K562 (cell line): Measurements from ENCODE around the gene CHSY3. TPM values are rescaled to one million over a fixed set of nuclear protein-coding genes. Genes with fewer than 3 reads are reported as not detected.

Experiments
- ATAC-seq: fragments of 200-7000 bp; cut with Tn5 transposase; 3 replicates; pipeline ENCODE4 v1.9.1; 2020; ENCODE audit warnings: moderate library complexity
- BruUV-seq: library from RNA; stranded (reverse); fragments of 400-500 nt; replicated peaks from 2 replicates; lab custom pipeline; 2021; lab: Mats Ljungman, UMichigan
- CTCF ChIA-PET: fragments of 300-600 bp; formaldehyde crosslinking; extraction: SDS; loops from one replicate; lab custom pipeline; 2021; ENCODE audit warnings: low intra/inter-chr PET ratio; lab: Yijun Ruan, JAX
- POLR2A ChIA-PET: fragments of 300-600, 350-650 bp; sonication (Branson Sonifier 250); formaldehyde crosslinking; extraction: SDS; loops from one replicate; lab custom pipeline; 2021; ENCODE audit warnings: antibody characterized with exemption, inconsistent platforms; lab: Yijun Ruan, JAX
- DNase-seq, 4 experiments: peaks; one replicate each; pipeline versions ENCODE4 v3.0.0 to v3.0.0-alpha.2; 2011 to 2018; ENCODE audit warnings: low spot score in 3 of 4, mixed read lengths in 3 of 4; ENCODE audit errors: extremely low read depth in 1 of 4
- FAIRE-seq: peaks from 2 replicates; lab custom pipeline; 2011; peaks lifted over from hg19 to GRCh38; lab: Jason Lieb, UNC
- H2AFZ ChIP-seq: 2 replicates; pipeline ENCODE4 v1.6.0; 2011; ENCODE audit warnings: low read depth, low read length, control low read depth, inconsistent platforms
- H3K27ac ChIP-seq: fragments of 200-600 bp; 3 replicates; pipeline ENCODE4 v1.8.0; 2011; ENCODE audit warnings: low read depth, mild to moderate bottlenecking, control low read depth, inconsistent platforms, low read length, moderate library complexity, mixed read lengths; ENCODE audit errors: extremely low read depth
- H3K27me3 ChIP-seq, 2 experiments: fragments of 300-600 bp in 1 of 2; 2 replicates in 1 of 2; 3 replicates in 1 of 2; pipeline versions ENCODE4 v1.6.0 to v1.8.0; 2011; ENCODE audit warnings: inconsistent platforms in 2 of 2, low read length in 2 of 2, mild to moderate bottlenecking in 1 of 2, mixed read lengths in 1 of 2, moderate library complexity in 1 of 2; ENCODE audit not compliant: control insufficient read depth in 2 of 2, insufficient read depth in 2 of 2
- H3K36me3 ChIP-seq: fragments of 300-600 bp; 3 replicates; pipeline ENCODE4 v1.8.0; 2011; ENCODE audit warnings: mild to moderate bottlenecking, low read length, inconsistent platforms; ENCODE audit not compliant: control insufficient read depth, insufficient read depth
- H3K4me1 ChIP-seq, 2 experiments: fragments of 200-600 bp in 1 of 2; replicated peaks in 1 of 2; 2 replicates in 1 of 2; 3 replicates in 1 of 2; pipeline versions ENCODE4 v1.5.1 to v1.8.0; 2011; ENCODE audit warnings: inconsistent platforms in 2 of 2, low read length in 2 of 2, mild to moderate bottlenecking in 1 of 2, mixed read lengths in 1 of 2, moderate library complexity in 1 of 2; ENCODE audit not compliant: control insufficient read depth in 2 of 2, insufficient read depth in 2 of 2
- H3K4me2 ChIP-seq: 2 replicates; pipeline ENCODE4 v1.6.1; 2011; ENCODE audit warnings: low read length, control low read depth, inconsistent platforms, mixed read lengths; ENCODE audit not compliant: insufficient read depth
- H3K4me3 ChIP-seq: fragments of 200-600 bp; sonication (generic), shearing (Covaris generic); 2 replicates; pipeline ENCODE4 v1.5.1; 2016; ENCODE audit warnings: control low read depth, inconsistent platforms
- H3K79me2 ChIP-seq: fragments of 200-600 bp; 3 replicates; pipeline ENCODE4 v1.8.0; 2011; ENCODE audit warnings: low read length, inconsistent platforms; ENCODE audit not compliant: control insufficient read depth, insufficient read depth
- H3K9ac ChIP-seq, 2 experiments: 2 replicates each; pipeline versions ENCODE4 v1.6.0 to v1.6.1; 2011; ENCODE audit warnings: low read depth in 2 of 2, low read length in 2 of 2, control low read depth in 1 of 2, inconsistent platforms in 1 of 2, mild to moderate bottlenecking in 1 of 2, mixed read lengths in 1 of 2; ENCODE audit not compliant: insufficient read depth in 1 of 2
- H3K9me1 ChIP-seq: one replicate; pipeline ENCODE4 v1.6.0; 2011; ENCODE audit warnings: inconsistent platforms, mild to moderate bottlenecking, low read length, moderate library complexity; ENCODE audit not compliant: control insufficient read depth, insufficient read depth
- H3K9me3 ChIP-seq: replicated peaks from 2 replicates; pipeline ENCODE4 v1.5.1; 2011; ENCODE audit warnings: low read depth, low read length, inconsistent platforms; ENCODE audit not compliant: control insufficient read depth, insufficient read depth
- H4K20me1 ChIP-seq: replicated peaks from 2 replicates; pipeline ENCODE4 v1.6.1; 2011; ENCODE audit warnings: low read length, inconsistent platforms, mixed read lengths; ENCODE audit not compliant: control insufficient read depth, insufficient read depth
- CREB1 ChIP-seq, 2 experiments: sonication (generic) in 1 of 2; formaldehyde crosslinking in 1 of 2; IDR thresholded peaks; 2 replicates each; pipeline versions ENCODE4 v1.6.1 to v1.8.0; 2012 to 2022; ENCODE audit warnings: inconsistent platforms in 1 of 2, mild to moderate bottlenecking in 1 of 2, missing genetic modification reagents in 1 of 2, moderate library complexity in 1 of 2
- DNMT1 ChIP-seq: fragments of 450-650 bp; IDR thresholded peaks from 2 replicates; pipeline ENCODE4 v1.6.1; 2016; ENCODE audit warnings: antibody characterized with exemption, mild to moderate bottlenecking
- HDAC2 ChIP-seq: fragments of 450-650 bp; IDR thresholded peaks from 2 replicates; pipeline ENCODE4 v1.6.1; 2016; ENCODE audit warnings: mild to moderate bottlenecking
- IRF9 ChIP-seq: fragments of 450-650 bp; IDR thresholded peaks from 2 replicates; pipeline ENCODE4 v1.6.1; 2016; ENCODE audit warnings: missing biosample characterization, missing genetic modification characterization
- MYNN ChIP-seq, 2 experiments: sonication (generic); formaldehyde crosslinking in 1 of 2; IDR thresholded peaks; 2 replicates each; pipeline versions ENCODE4 v1.5.0 to v1.6.1; 2016 to 2020; ENCODE audit warnings: antibody characterized with exemption in 1 of 2, missing genetic modification reagents in 1 of 2
- NCOR1 ChIP-seq: fragments of 450-650 bp; IDR thresholded peaks from 2 replicates; pipeline ENCODE4 v1.6.1; 2016; ENCODE audit warnings: mild to moderate bottlenecking, moderate library complexity
- POLR3A ChIP-seq: IDR thresholded peaks from 2 replicates; pipeline ENCODE4 v1.6.1; 2011; ENCODE audit warnings: borderline replicate concordance, mild to moderate bottlenecking, moderate library complexity; ENCODE audit not compliant: insufficient read length, insufficient read depth; ENCODE audit errors: extremely low read depth
- RAD21 ChIP-seq, 2 experiments: fragments of 250-450 bp in 1 of 2; fragments of 450-650 bp in 1 of 2; sonication (Bioruptor Pico) in 1 of 2; formaldehyde crosslinking in 1 of 2; IDR thresholded peaks in 1 of 2; conservative IDR thresholded peaks in 1 of 2; 2 replicates each; pipeline versions ENCODE4 v1.4.0 to v1.8.0; 2020 to 2022; ENCODE audit warnings: mild to moderate bottlenecking in 2 of 2, moderate library complexity in 1 of 2
- SAP30 ChIP-seq: fragments of 200-600 bp; sonication (generic); IDR thresholded peaks from 2 replicates; pipeline ENCODE4 v1.6.1; 2012; ENCODE audit warnings: borderline replicate concordance, low read depth, mild to moderate bottlenecking, moderate library complexity, low read length, control low read depth, inconsistent platforms; ENCODE audit not compliant: insufficient read depth, poor library complexity, severe bottlenecking
- TBL1XR1 ChIP-seq, 2 experiments: IDR thresholded peaks; 2 replicates each; pipeline ENCODE4 v1.6.1; 2012; ENCODE audit warnings: improper control_type of control experiment in 2 of 2, low read length in 2 of 2, mild to moderate bottlenecking in 1 of 2
- TBP ChIP-seq: optimal IDR thresholded peaks from 2 replicates; pipeline ENCODE3; 2011; ENCODE audit warnings: low read depth, low read length, improper control_type of control experiment
- ZC3H4 ChIP-seq: sonication (generic); formaldehyde crosslinking; IDR thresholded peaks from 2 replicates; pipeline ENCODE4 v1.9.0; 2021; ENCODE audit warnings: missing genetic modification reagents, borderline replicate concordance
- WGBS: fragments of 100-300 bp; shearing (Covaris generic); methylation state at CpG from one replicate; pipeline ENCODE4 v1.1.6; 2016; ENCODE audit warnings: low coverage, mixed read lengths; ENCODE audit not compliant: insufficient coverage; ENCODE audit errors: missing lambda C conversion rate; 5-methylcytosine and 5-hydroxymethylcytosine counted together
- in situ Hi-C: fragments of 300-500 bp; cut with MboI; formaldehyde crosslinking; loops from 4 replicates; pipeline ENCODE4 v1.15.0; 2018; ENCODE audit warnings: inconsistent platforms, mixed read lengths
- intact Hi-C: fragments of 100-400 bp; cut with micrococcal nuclease; formaldehyde crosslinking; loops from 2 replicates; pipeline ENCODE4 v1.14.2; 2022
- polyA plus RNA-seq, 8 experiments: library from polyadenylated mRNA; depleted of rRNA in 4 of 8; stranded (reverse) in 5 of 8; unstranded in 3 of 8; fragments of >200 nt; fragmentation: Nextera tagmentation in 2 of 8; fragmentation: Illumina TruSeq in 1 of 8; extraction: Ambion mirVana in 2 of 8; extraction: Trizol in 1 of 8; gene quantifications; 2 replicates each; pipeline versions ENCODE4 v1.2.1 to v1.2.3, GENCODE V29; 2011 to 2014; ENCODE audit warnings: inconsistent platforms in 1 of 8, missing spikeins in 1 of 8
- total RNA-seq, 7 experiments: library from RNA; depleted of rRNA in 6 of 7; stranded (reverse); fragments of >200 nt in 6 of 7; fragmentation: Illumina TruSeq in 2 of 7; extraction: Trizol in 2 of 7; gene quantifications; 2 replicates each; pipeline versions ENCODE4 v1.2.1 to v1.2.3, GENCODE V29; 2011 to 2021; ENCODE audit warnings: low replicate concordance in 1 of 7
- TF ChIP-seq, protein P1 (sequence below): fragments of 450-650 bp; IDR thresholded peaks from 2 replicates; pipeline ENCODE4 v1.6.1; 2018; ENCODE audit not compliant: partially characterized antibody

CHSY3 gene
- total and polyA plus RNA-seq, 9 of the 15 experiments (the other 6 are each of a cell fraction or from before 2014, with no cell fraction given), result 0.04 TPM; not detected in 8

DNA sequence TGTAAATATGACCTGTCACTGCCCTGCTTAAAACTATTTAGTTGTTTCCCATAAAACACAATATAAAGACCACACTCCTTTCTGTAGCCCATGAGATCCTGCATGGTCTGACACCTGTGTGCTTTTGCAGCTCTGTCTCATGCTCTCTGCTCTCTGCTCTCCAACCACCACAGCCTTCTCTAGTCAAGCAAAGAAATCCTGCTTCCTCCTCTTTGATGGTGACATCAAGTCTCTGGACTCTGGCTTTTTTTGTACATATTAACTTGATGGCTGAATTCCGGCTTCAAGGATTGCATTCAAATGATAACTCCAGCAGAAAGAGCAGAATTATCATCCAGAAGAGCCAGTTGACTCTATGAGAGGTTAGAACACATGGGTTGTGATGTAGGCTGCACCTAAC, 58.2 kb downstream of the CHSY3 start:
- no peaks in the 10 kb centered on the region for H3K79me2 ChIP-seq
- no peak overlapping the region for H3K4me3 ChIP-seq
- intact Hi-C loops (no loop called here), in situ Hi-C loops (no loop called here)
- no peaks in the 10 kb centered on the region for H3K36me3 ChIP-seq
- 0% methylated on average over 1 of the region's 1 CpG for WGBS
- H3K9ac ChIP-seq, result no peak overlapping the region
- H2AFZ ChIP-seq, result no peak overlapping the region
- no peaks in the 10 kb centered on the region for H3K9me3 ChIP-seq
- H3K9me1 ChIP-seq, result no peaks in the 10 kb centered on the region
- H3K27ac ChIP-seq, result no peak overlapping the region
- FAIRE-seq (no peak), DNase-seq (no peak), ATAC-seq (no peak)
- no peaks in the 10 kb centered on the region for H3K4me1 ChIP-seq
- TF ChIP-seq TBP (no peak), MYNN (IDR thresholded peaks at IDR 0.05) (no peak), MYNN (CRISPR knock-in tag; IDR thresholded peaks at IDR 0.05) (no peak), RAD21 (CRISPR knock-in tag; conservative IDR thresholded peaks at IDR 0.05 in 1 of 2, IDR thresholded peaks at IDR 0.05 in 1 of 2) (no peak), ZC3H4 (no peak), POLR3A (no peak), HDAC2 (no peak), SAP30 (no peak), CREB1 (IDR thresholded peaks at IDR 0.05) (no peak), CREB1 (CRISPR knock-in tag; IDR thresholded peaks at IDR 0.05) (no peak), TBL1XR1 (IDR thresholded peaks at IDR 0.05; ENCODE audit: low read length in 2 of 2) (no peak), NCOR1 (no peak), DNMT1 (no peak), IRF9 (tag) (no peak)
- TF ChIP-seq, protein P1, sequence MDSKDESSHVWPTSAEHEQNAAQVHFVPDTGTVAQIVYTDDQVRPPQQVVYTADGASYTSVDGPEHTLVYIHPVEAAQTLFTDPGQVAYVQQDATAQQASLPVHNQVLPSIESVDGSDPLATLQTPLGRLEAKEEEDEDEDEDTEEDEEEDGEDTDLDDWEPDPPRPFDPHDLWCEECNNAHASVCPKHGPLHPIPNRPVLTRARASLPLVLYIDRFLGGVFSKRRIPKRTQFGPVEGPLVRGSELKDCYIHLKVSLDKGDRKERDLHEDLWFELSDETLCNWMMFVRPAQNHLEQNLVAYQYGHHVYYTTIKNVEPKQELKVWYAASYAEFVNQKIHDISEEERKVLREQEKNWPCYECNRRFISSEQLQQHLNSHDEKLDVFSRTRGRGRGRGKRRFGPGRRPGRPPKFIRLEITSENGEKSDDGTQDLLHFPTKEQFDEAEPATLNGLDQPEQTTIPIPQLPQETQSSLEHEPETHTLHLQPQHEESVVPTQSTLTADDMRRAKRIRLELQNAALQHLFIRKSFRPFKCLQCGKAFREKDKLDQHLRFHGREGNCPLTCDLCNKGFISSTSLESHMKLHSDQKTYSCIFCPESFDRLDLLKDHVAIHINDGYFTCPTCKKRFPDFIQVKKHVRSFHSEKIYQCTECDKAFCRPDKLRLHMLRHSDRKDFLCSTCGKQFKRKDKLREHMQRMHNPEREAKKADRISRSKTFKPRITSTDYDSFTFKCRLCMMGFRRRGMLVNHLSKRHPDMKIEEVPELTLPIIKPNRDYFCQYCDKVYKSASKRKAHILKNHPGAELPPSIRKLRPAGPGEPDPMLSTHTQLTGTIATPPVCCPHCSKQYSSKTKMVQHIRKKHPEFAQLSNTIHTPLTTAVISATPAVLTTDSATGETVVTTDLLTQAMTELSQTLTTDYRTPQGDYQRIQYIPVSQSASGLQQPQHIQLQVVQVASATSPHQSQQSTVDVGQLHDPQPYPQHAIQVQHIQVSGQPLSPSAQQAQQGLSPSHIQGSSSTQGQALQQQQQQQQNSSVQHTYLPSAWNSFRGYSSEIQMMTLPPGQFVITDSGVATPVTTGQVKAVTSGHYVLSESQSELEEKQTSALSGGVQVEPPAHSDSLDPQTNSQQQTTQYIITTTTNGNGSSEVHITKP, result no peak
- H3K27me3 ChIP-seq, result no peaks in the 10 kb centered on the region
- no peak overlapping the region for H3K4me2 ChIP-seq
- ChIA-PET CTCF (no interaction called here), POLR2A (no interaction called here)
- no peaks in the 10 kb centered on the region for H4K20me1 ChIP-seq
- no TSS peak for BruUV-seq
